Lower leg skin (tissue), 4 donors: Measurements from ENCODE around the gene USP31. TPM values are rescaled to one million over a fixed set of nuclear protein-coding genes. Genes with fewer than 3 reads are reported as not detected.

Source experiments
- DNase-seq, 2 donors: peaks; one replicate each; pipeline ENCODE4 v3.0.0-alpha.2; 2019; ENCODE audit warnings: low spot score in 2 of 2
- H3K4me3 ChIP-seq: fragments of 200-600 bp; sonication (generic); 2 replicates; pipeline ENCODE4 v1.5.1; 2017; ENCODE audit warnings: mild to moderate bottlenecking, low read depth; ENCODE audit not compliant: poor library complexity, severe bottlenecking
- POLR2A ChIP-seq, 2 donors: fragments of 450-650 bp; IDR thresholded peaks; one replicate each; pipeline ENCODE4 v1.6.1; 2016 to 2017; ENCODE audit warnings: antibody characterized with exemption in 2 of 2, mild to moderate bottlenecking in 1 of 2, moderate library complexity in 1 of 2
- WGBS, 2 donors: methylation state at CpG; one replicate each; pipeline ENCODE4 v1.1.5; 2018; 5-methylcytosine and 5-hydroxymethylcytosine counted together
- intact Hi-C: fragments of 100-400 bp; cut with DNase I; formaldehyde crosslinking; loops from one replicate; pipeline ENCODE4 v1.15.0; 2023; ENCODE audit warnings: low total_unique reads
- total RNA-seq, 4 donors: library from RNA; depleted of rRNA; stranded (reverse); fragments of >200 nt; gene quantifications; one replicate each; pipeline ENCODE4 v1.1.0, GENCODE V29; 2016
- TF ChIP-seq, protein P1 (sequence below), 3 donors: fragments of 450-650 bp; IDR thresholded peaks; one replicate each; pipeline ENCODE4 v1.5.1; 2016; ENCODE audit warnings: antibody characterized with exemption in 3 of 3, mild to moderate bottlenecking in 3 of 3, moderate library complexity in 2 of 3

The USP31 gene
- total RNA-seq, 4 donors from 2014 or later = 11.3 to 41.1 (median 15.6) TPM

DNA sequence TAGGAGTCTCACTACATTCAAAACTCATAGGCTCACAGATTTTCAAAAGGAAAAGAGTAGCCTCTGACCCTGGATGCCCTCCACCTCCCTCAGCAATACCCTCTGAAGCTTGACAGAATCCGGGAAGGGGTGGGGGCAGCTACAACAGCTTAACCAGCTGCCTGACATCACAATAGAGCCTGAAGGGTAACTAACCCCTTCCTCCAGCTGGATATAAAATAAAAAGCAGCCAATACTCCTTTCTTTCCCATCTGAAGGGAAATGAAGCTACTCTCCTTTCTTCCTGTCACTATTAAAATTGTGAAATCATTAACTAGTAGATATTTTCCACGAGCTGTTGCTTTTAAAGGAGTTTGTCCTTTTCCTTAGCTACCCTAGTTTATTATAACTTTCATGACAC, 24.0 kb downstream of the USP31 start:
- WGBS, 2 donors = 50 to 63% methylated on average over 2 of the region's 2 CpGs

DNA sequence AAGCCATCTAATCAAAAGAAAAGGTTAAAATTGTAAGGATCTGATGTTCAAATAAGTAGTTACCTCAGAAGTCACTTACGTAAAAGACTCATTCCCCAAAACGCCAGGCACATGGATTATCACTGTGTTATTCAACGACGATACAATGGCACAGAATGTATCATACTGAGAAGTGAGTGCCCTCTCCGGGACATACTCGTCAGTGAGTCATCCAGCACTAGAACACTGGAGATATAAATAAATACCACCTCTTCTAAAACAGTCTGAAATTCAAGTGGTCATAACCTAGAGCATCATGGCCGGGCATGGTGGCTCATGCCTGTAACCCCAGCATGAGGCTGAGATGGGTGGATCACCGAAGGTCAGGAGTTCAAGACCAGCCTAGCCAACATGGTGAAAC, 24.9 kb downstream of the USP31 start:
- intact Hi-C loops = no loop called here
- TF ChIP-seq POLR2A (IDR thresholded peaks at IDR 0.05) = no peak
- TF ChIP-seq, protein P1, sequence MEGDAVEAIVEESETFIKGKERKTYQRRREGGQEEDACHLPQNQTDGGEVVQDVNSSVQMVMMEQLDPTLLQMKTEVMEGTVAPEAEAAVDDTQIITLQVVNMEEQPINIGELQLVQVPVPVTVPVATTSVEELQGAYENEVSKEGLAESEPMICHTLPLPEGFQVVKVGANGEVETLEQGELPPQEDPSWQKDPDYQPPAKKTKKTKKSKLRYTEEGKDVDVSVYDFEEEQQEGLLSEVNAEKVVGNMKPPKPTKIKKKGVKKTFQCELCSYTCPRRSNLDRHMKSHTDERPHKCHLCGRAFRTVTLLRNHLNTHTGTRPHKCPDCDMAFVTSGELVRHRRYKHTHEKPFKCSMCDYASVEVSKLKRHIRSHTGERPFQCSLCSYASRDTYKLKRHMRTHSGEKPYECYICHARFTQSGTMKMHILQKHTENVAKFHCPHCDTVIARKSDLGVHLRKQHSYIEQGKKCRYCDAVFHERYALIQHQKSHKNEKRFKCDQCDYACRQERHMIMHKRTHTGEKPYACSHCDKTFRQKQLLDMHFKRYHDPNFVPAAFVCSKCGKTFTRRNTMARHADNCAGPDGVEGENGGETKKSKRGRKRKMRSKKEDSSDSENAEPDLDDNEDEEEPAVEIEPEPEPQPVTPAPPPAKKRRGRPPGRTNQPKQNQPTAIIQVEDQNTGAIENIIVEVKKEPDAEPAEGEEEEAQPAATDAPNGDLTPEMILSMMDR (IDR thresholded peaks at IDR 0.05) = no peak
- WGBS, 2 donors = 62 to 65% methylated on average over 8 of the region's 8 CpGs
- H3K4me3 ChIP-seq = no peak overlapping the region
- DNase-seq = no peak

More for the DNA sequence above, 24.0 kb downstream of the USP31 start:
- TF ChIP-seq, protein P1 (IDR thresholded peaks at IDR 0.05) = no peak
- TF ChIP-seq POLR2A (IDR thresholded peaks at IDR 0.05) = no peak
- no peak overlapping the region for H3K4me3 ChIP-seq
- no peak for DNase-seq
- intact Hi-C loops = no loop called here

- WGBS, 2 donors = 68 to 75% methylated on average over 5 of the region's 5 CpGs
- H3K4me3 ChIP-seq = no peak overlapping the region
- no peak for DNase-seq
- no peak for TF ChIP-seq POLR2A (IDR thresholded peaks at IDR 0.05)
- TF ChIP-seq, protein P1 (IDR thresholded peaks at IDR 0.05) = no peak
- intact Hi-C loops = no loop called here
Observed at GRCh38 chr16:23122144-23122543, 27.1 kb downstream of the USP31 start.

DNA sequence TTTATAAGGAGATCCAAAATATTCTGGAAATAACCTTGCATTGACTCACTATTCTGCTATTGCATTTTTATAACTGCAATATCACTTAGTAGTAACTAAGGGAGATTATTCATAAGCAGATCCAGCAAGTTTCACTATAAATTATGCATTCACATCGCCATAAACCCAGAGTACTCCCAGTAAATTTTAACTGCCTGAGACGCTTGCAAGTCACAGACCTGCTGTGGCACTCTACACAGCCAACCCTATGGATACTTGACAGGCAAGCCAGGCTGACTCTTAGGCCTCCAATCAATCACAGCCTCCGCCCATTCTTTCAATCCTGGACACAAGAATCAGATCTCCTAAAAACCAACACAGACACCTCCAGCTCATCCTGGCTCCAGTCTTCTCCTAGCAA, 28.2 kb downstream of the USP31 start:
- DNase-seq = no peak
- no peak for TF ChIP-seq POLR2A (IDR thresholded peaks at IDR 0.05)
- TF ChIP-seq, protein P1 (IDR thresholded peaks at IDR 0.05) = no peak
- intact Hi-C loops = no loop called here
- no peak overlapping the region for H3K4me3 ChIP-seq
- WGBS, 2 donors = 45 to 47% methylated on average over 3 of the region's 3 CpGs

- WGBS, 2 donors = 69% methylated on average over 4 of the region's 4 CpGs
- TF ChIP-seq, protein P1 (IDR thresholded peaks at IDR 0.05) = no peak
- no peak for TF ChIP-seq POLR2A (IDR thresholded peaks at IDR 0.05)
- DNase-seq = no peak
Observed at GRCh38 chr16:23120562-23120961, 28.7 kb downstream of the USP31 start.

GRCh38 chr16:23119570-23119969, 29.7 kb downstream of the USP31 start:
- H3K4me3 ChIP-seq = no peak overlapping the region
- TF ChIP-seq, protein P1 (IDR thresholded peaks at IDR 0.05) = no peak
- TF ChIP-seq POLR2A (IDR thresholded peaks at IDR 0.05) = no peak
- no peak for DNase-seq
- 35 to 41% methylated on average over 2 of the region's 2 CpGs for WGBS, 2 donors
- intact Hi-C loops = no loop called here

More at GRCh38 chr16:23120562-23120961, 28.7 kb downstream of the USP31 start:
- no peak overlapping the region for H3K4me3 ChIP-seq
- intact Hi-C loops = no loop called here
